ENCODE results near the gene PPP1R13B.
A peak's percentile ranks its signal among the peaks of the same experiment; 100 is the strongest.

The PPP1R13B gene

GRCh38 chr14:103739793-103740501 is 107.4 kb downstream of the PPP1R13B start:
- no peak for DNase-seq

DNA sequence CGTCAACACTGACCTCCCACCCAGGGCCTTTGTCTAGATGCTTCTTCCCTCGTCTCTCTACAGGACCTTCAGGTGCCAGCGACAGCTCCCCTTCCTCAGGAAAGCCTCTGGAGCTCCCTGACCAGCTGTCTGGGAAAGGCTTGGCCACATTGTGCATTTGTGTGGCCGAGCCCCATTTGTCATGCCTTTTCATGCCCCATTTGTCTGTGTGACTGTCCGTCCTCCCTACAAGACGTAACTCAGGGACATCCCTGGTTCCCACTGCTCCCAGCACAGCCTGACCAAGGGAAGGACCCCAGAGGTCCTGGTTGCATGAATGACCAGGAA is 107.9 kb downstream of the PPP1R13B start:
- no peak for DNase-seq

GRCh38 chr14:103738701-103739451 is 108.5 kb downstream of the PPP1R13B start:
- DNase-seq: no peak

DNA sequence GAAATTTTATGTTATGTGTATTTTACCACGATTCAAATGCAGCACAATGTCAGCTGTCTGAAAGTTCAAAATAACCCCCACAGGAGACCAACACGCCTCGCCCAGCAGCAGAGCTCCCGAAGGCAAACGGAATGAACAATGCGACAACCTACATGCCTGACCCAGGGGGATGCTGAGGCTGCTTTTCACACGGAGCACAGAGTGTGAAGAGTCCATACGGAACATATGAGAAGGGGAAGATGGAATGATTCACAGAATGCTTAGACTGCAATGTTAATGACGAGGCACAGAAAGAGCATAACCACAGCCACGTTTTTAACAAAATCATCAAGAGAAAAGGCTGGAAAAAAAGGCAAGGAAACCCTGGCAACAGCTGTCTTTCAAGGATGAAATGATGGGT is 109.2 kb downstream of the PPP1R13B start:
- peak; percentile 78 for DNase-seq

DNA sequence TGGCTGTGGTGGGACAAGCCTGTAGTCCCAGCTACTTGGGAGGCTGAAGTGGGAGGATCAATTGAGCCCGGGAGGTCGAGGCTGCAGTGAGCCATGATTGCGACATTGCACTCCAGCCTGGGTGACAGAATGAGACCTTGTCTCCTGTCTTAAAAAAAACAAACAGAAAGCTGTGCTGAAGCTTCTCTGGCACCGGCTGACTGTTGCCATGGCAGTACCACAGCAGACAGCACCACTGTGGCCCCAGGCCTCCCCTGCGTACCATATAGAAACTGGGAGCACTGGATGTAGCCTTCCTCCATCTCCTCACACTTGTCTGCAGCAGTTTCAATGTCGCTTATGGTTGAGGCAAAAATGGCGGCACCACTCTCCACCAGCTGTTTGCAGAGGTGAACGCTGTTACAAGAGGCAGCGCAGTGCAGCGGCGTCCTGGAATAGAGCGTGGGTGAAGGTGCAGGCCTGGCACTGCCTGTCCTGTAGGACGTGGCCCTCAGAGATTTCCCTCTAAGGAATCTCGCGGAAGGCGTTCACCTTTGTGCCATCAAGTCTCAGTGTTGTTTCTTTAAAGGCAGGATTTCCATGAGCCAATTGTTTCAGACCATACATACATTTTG is 109.8 kb downstream of the PPP1R13B start:
- DNase-seq: no peak

- no peak for DNase-seq
Observed at GRCh38 chr14:103736546-103737431, 110.6 kb downstream of the PPP1R13B start.

GRCh38 chr14:103735815-103736545 is 111.4 kb downstream of the PPP1R13B start:
- no peak for DNase-seq

- no peak for DNase-seq
Observed at GRCh38 chr14:103735439-103735814, 111.9 kb downstream of the PPP1R13B start.

DNA sequence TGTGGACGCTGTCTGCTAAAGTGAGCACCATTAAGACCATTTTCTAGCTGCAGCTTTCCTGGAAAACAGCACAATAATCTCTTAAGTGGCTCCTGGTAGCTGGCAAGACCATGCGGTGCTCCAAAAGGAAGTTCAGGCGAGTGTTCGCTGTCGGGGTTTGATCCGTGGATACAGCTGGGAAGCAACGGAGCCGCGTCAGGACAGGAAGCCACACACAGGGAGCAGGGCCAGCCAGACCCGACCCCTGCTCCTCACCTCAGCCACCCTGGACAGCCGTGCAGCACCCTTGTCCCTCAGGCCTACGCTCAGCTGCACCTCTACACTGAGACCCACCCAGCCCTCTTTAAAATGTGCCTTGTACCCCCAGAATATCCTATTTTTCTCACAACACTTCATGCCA is 112.4 kb downstream of the PPP1R13B start:
- no peak for DNase-seq

DNA sequence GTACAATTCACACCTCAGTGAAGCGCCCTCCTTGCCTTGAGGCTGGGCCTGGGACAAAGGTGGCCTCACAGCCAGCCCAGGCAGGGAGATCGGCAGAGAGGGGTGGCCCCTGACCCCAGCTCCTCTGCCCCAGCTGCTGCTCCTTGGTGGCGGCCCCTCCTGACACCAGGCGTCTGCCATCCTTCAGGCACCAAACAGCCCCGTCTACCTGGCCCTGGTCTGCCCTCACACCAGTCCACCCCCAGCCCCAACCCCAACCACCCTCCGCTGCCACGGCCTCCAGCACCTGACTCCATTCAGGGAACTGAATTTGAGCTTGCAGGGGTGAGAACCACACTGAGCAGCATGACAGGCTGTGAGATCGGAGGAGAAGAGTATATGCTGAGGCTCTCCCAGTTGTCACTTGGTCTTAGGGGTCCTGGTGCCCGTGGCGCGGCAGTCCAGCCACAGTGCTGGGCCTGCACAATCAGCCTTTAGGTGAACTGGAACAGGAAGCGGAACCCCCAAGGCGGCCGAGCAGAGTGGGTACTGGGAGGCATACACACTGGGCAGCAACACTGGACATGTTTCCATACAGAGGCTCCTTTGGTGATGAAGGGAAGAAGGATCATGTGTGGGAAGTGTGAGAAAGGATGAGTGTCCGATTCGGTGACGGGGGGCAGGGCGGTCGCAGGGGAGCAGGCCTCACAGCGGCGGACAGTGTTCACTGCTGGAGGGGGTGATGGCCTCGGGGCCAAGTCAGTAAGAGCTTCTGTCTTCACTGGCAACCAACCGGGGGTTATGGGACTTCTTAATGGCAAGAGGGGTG is 113.1 kb downstream of the PPP1R13B start:
- no peak for DNase-seq

- DNase-seq: no peak
Observed at GRCh38 chr14:103733651-103734050, 113.7 kb downstream of the PPP1R13B start.

GRCh38 chr14:103732868-103733620 is 114.3 kb downstream of the PPP1R13B start:
- no peak for DNase-seq

DNA sequence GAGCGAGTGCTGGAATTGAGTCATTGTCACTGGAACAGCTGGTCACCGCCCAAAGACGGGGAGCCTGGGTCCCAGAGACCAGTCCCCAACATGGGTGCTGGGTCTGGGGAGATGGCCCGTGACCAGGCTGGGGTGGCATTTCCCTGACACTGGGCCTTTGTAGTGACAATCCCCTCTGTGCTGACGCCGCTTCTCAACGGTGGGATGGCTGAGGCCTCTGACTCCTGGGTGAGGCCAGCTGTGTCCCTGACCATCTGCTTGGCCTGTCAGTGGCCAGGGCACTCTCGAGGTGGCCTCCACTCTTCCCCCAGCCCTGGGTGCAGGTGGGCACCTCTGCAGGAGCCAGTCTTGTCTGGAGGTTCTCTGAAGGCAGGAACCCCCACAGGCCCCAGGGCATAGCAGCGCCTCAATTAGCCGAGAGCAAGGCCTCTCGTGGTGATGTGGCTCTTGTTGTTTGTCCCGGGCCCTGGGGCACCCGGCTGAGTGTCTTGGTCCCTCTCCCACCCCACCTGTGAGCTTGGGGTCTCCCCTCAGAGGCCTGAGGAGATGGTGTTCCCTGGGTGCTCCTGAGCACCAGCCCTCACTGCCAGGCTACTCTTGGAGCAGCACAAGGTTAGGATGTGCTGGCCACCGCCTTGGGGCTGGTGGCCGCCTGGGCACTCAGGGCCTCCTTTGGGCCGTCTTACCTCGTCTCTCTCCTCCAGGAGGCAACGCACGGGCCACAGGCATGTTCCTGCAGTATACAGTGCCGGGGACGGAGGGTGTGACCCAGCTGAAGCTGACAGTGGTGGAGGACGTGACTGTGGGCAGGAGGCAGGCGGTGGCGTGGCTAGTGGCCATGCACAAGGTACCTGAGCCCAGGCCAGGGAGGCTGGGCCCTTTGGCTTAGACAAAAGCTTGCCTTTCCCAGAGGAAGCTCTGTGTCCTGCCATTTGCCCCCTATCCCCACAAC is 115.2 kb downstream of the PPP1R13B start:
- no peak for DNase-seq

- no peak for DNase-seq
Observed at GRCh38 chr14:103731481-103731880, 115.9 kb downstream of the PPP1R13B start.

DNA sequence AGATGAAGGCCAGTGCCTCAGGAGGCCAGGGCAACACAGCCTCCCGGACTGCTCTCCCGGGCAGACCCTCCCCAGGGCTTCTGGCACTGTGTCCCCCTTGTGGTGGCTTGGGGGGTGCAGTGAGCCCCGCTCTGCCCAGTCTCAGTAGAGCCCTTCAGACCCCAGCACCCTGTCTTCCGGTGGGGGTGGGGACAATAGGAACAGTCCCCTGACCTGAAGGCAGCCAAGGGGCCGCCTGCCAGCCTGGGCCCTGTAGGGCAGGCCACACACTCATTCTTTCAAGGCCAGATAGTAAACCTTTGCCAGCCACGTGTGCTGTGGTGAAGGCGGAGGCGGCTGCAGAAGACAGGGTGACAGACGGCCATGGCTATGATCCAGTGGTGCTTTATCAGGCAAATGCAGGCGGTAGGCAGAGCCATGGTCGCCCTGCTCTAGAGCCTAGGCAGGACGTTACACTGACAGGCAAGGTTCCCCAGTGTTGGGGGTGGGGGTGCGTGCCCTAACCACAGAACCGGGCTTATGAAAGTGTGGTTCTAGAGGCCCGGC is 116.8 kb downstream of the PPP1R13B start:
- DNase-seq: no peak

- no peak for DNase-seq
Observed at GRCh38 chr14:103729496-103730448, 117.6 kb downstream of the PPP1R13B start.

- DNase-seq: no peak
Observed at GRCh38 chr14:103728721-103729120, 118.7 kb downstream of the PPP1R13B start.

DNA sequence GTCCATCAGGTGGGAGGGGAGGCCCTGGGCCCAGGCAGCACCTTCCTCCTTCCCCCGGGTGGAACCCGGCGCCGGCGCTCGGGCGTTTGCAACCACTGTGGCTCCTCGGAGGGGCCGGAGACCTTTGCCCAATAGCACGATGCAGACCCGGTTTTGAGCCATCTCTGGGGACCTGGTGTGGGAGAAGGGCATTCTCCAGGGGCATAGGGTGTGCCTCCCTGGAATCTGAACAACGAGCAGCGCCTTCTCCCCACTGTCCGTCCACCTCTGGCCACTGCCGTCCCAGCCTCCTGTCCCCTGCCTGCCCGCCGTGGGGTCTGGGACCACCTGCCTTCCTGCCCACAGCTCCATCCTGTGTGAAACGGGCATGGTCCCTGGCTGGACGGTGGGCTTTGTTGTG is 119.2 kb downstream of the PPP1R13B start:
- DNase-seq: no peak

Data from fibroblast of skin of right biceps (primary cell).